Measurements from ENCODE around the gene CCNC.

Gene CCNC

GRCh38 chr6:99568103-99568933, at the start of gene CCNC:
TSS of gene CCNC (minus strand) at chr6:99568660. CDS start at chr6:99568527, 133 bp downstream.
- peak; percentile 85 to 88 for DNase-seq (ENCODE audit: low read depth in 2 of 2)

GRCh38 chr6:99617131-99617530, 48.7 kb upstream of the CCNC start:
- no peak for DNase-seq (ENCODE audit: low read depth in 2 of 2)

- no peak for DNase-seq (ENCODE audit: low read depth in 2 of 2)
Observed at GRCh38 chr6:99614430-99615186, 46.1 kb upstream of the CCNC start.

- no peak for DNase-seq (ENCODE audit: low read depth in 2 of 2)
Observed at GRCh38 chr6:99613705-99614429, 45.4 kb upstream of the CCNC start.

- DNase-seq (ENCODE audit: low read depth in 2 of 2) = no peak
Observed at GRCh38 chr6:99613409-99613704, 44.9 kb upstream of the CCNC start.

- no peak for DNase-seq (ENCODE audit: low read depth in 2 of 2)
Observed at GRCh38 chr6:99612551-99613408, 44.3 kb upstream of the CCNC start.

GRCh38 chr6:99611148-99611547, 42.7 kb upstream of the CCNC start:
- no peak for DNase-seq (ENCODE audit: low read depth in 2 of 2)

- no peak for DNase-seq (ENCODE audit: low read depth in 2 of 2)
Observed at GRCh38 chr6:99609905-99610489, 41.5 kb upstream of the CCNC start.

- no peak for DNase-seq (ENCODE audit: low read depth in 2 of 2)
Observed at GRCh38 chr6:99608886-99609482, 40.5 kb upstream of the CCNC start.

GRCh38 chr6:99608059-99608885, 39.8 kb upstream of the CCNC start:
- DNase-seq (ENCODE audit: low read depth in 2 of 2) = no peak

GRCh38 chr6:99607416-99608036, 39.1 kb upstream of the CCNC start:
- DNase-seq (ENCODE audit: low read depth in 2 of 2) = no peak

GRCh38 chr6:99606656-99607415, 38.4 kb upstream of the CCNC start, which contains the start of gene PRDM13:
TSS of gene PRDM13 (plus strand) at chr6:99606833. CDS start at chr6:99607035, 202 bp downstream.
- no peak for DNase-seq (ENCODE audit: low read depth in 2 of 2)

- DNase-seq (ENCODE audit: low read depth in 2 of 2) = no peak
Observed at GRCh38 chr6:99605911-99606655, 37.6 kb upstream of the CCNC start.

GRCh38 chr6:99605074-99605734, 36.7 kb upstream of the CCNC start:
- no peak for DNase-seq (ENCODE audit: low read depth in 2 of 2)

GRCh38 chr6:99604166-99605073, 36.0 kb upstream of the CCNC start:
- DNase-seq (ENCODE audit: low read depth in 2 of 2) = no peak
